Measurements from ENCODE around the gene PRXL2C. TPM values are rescaled to one million over a fixed set of nuclear protein-coding genes. Genes with fewer than 3 reads are reported as not detected.
"Not testable (repeated sequence)": the region's sequence is repeated elsewhere in the genome, so short reads cannot be mapped to it uniquely, and the experiment has no call there.

The PRXL2C gene, protein sequence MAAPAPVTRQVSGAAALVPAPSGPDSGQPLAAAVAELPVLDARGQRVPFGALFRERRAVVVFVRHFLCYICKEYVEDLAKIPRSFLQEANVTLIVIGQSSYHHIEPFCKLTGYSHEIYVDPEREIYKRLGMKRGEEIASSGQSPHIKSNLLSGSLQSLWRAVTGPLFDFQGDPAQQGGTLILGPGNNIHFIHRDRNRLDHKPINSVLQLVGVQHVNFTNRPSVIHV
- polyA plus RNA-seq (2013, experiment 1 of 2): 16.8 TPM
- 18.3 TPM for polyA plus RNA-seq (2013, experiment 2 of 2)

GRCh38 chr9:96655198-96655851 lies at the start of gene PRXL2C:
Gene PRXL2C (minus strand): TSS chr9:96655317. CDS start chr9:96655281, 36 bp downstream.
- peak within 1 kb of the TSS; percentile 11 to 18 for H2BK12ac ChIP-seq (ENCODE audit: low read length in 2 of 2)
- H2BK120ac ChIP-seq (ENCODE audit: low read depth, low read length): peak within 1 kb of the TSS; percentile 73
- peak within 1 kb of the TSS in 1 of 2 experiments; percentile 39 for H3K14ac ChIP-seq (ENCODE audit: low read length in 2 of 2)
- H3K4me3 ChIP-seq (ENCODE audit: insufficient read depth in 1 of 2, low read depth in 1 of 2, low read length in 2 of 2): peak within 1 kb of the TSS; percentile 86 to 88
- no peak within 1 kb of the TSS for H2BK5ac ChIP-seq (ENCODE audit: low read depth, low read length, poor library complexity, severe bottlenecking)
- H3K9me3 ChIP-seq (ENCODE audit: control insufficient read depth, low read length): no peaks in the 10 kb centered on the region
- H4K91ac ChIP-seq (ENCODE audit: low read length): peak within 1 kb of the TSS; percentile 83
- WGBS: 2% methylated on average over 34 of the region's 57 CpGs
- peak within 1 kb of the TSS; percentile 67 to 95 for H3K18ac ChIP-seq (ENCODE audit: low read depth in 1 of 2, low read length in 2 of 2)
- H3K4ac ChIP-seq (ENCODE audit: low read depth in 1 of 2, low read length in 2 of 2): peak within 1 kb of the TSS; percentile 51 to 95
- peak within 1 kb of the TSS; percentile 97 for H3K9ac ChIP-seq (ENCODE audit: low read length)
- peaks cover 2% of the 10 kb centered on the region for H3K79me1 ChIP-seq (replicated peaks; ENCODE audit: low read length, poor library complexity, severe bottlenecking)
- H3K23ac ChIP-seq (ENCODE audit: low read length in 2 of 2): no peak within 1 kb of the TSS
- H3K36me3 ChIP-seq (ENCODE audit: control insufficient read depth in 1 of 2, insufficient read depth in 2 of 2, low read depth in 1 of 2, low read length in 2 of 2): peaks cover 3 to 22% of the 10 kb centered on the region in 2 experiments
- H3K27ac ChIP-seq (ENCODE audit: low read length, poor library complexity, severe bottlenecking): peak within 1 kb of the TSS; percentile 88
- peak within 1 kb of the TSS; percentile 83 for H2BK15ac ChIP-seq (ENCODE audit: low read depth, poor library complexity, severe bottlenecking)
- peak; percentile 87 for DNase-seq
- H4K8ac ChIP-seq (ENCODE audit: low read length): peak within 1 kb of the TSS; percentile 90
- H3K4me1 ChIP-seq (ENCODE audit: control insufficient read depth, insufficient read depth, low read depth, low read length): peaks cover 2% of the 10 kb centered on the region
- H3K4me2 ChIP-seq (ENCODE audit: low read length, poor library complexity, severe bottlenecking): peak within 1 kb of the TSS; percentile 97
- peak within 1 kb of the TSS; percentile 81 for H2AFZ ChIP-seq (ENCODE audit: low read depth, low read length)
- no peaks in the 10 kb centered on the region for H3K27me3 ChIP-seq (ENCODE audit: control insufficient read depth in 1 of 2, insufficient read depth in 1 of 2, low read length in 2 of 2)
- H2AK5ac ChIP-seq (ENCODE audit: low read length, severe bottlenecking): peak within 1 kb of the TSS; percentile 22

DNA sequence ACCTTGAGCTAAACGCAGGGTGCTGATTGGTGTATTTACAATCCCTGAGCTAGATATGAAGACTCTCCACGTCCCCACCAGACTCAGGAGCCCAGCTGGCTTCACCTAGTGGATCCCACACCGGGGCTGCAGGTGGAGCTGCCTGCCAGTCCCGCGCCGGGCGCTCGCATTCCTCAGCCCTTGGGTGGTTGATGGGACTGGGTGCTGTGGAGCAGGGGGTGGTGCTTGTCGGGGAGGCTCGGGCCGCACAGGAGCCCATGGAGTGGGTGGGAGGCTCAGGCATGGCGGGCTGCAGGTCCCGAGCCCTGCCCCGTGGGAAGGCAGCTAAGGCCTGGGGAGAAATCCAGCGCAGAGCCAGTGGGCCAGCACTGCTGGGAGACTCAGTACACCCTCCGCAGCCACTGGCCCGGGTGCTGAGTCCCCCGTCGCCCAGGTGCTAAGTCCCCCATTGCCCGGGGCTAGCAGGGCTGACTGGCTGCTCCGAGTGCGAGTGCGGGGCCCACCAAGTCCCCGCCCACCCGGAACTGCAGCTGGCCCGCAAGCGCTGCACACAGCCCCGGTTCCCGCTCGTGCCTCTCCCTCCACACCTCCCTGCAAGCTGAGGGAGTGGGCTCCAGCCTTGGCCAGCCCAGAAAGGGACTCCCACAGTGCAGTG lies 45.7 kb upstream of the PRXL2C start:
- H2BK5ac ChIP-seq (ENCODE audit: low read depth, low read length, poor library complexity, severe bottlenecking); H2BK12ac ChIP-seq (ENCODE audit: low read length in 2 of 2); H3K4me1 ChIP-seq (ENCODE audit: control insufficient read depth, insufficient read depth, low read depth, low read length); H3K27ac ChIP-seq (ENCODE audit: low read length, poor library complexity, severe bottlenecking); H3K23ac ChIP-seq (ENCODE audit: low read length in 2 of 2); DNase-seq; H3K4ac ChIP-seq (ENCODE audit: low read depth in 1 of 2, low read length in 2 of 2); H3K9ac ChIP-seq (ENCODE audit: low read length); H2AFZ ChIP-seq (ENCODE audit: low read depth, low read length); H3K4me2 ChIP-seq (ENCODE audit: low read length, poor library complexity, severe bottlenecking); H2BK15ac ChIP-seq (ENCODE audit: low read depth, poor library complexity, severe bottlenecking); H3K79me1 ChIP-seq (replicated peaks; ENCODE audit: low read length, poor library complexity, severe bottlenecking); H4K8ac ChIP-seq (ENCODE audit: low read length); H2BK120ac ChIP-seq (ENCODE audit: low read depth, low read length); H3K18ac ChIP-seq (ENCODE audit: low read depth in 1 of 2, low read length in 2 of 2); H3K36me3 ChIP-seq (ENCODE audit: control insufficient read depth in 1 of 2, insufficient read depth in 2 of 2, low read depth in 1 of 2, low read length in 2 of 2); H3K4me3 ChIP-seq (ENCODE audit: insufficient read depth in 1 of 2, low read depth in 1 of 2, low read length in 2 of 2); H3K27me3 ChIP-seq (ENCODE audit: control insufficient read depth in 1 of 2, insufficient read depth in 1 of 2, low read length in 2 of 2); H4K91ac ChIP-seq (ENCODE audit: low read length); H3K14ac ChIP-seq (ENCODE audit: low read length in 2 of 2); H2AK5ac ChIP-seq (ENCODE audit: low read length, severe bottlenecking): not testable (repeated sequence)
- H3K9me3 ChIP-seq (ENCODE audit: control insufficient read depth, low read length): peaks cover 39% of the 10 kb centered on the region
- WGBS: 93% methylated on average over 15 of the region's 30 CpGs

GRCh38 chr9:96691326-96691725 lies 36.2 kb upstream of the PRXL2C start:
- DNase-seq: no peak
- Histone ChIP-seq H3K4me2 (ENCODE audit: low read length, poor library complexity, severe bottlenecking) (no peak overlapping the region), H2BK15ac (ENCODE audit: low read depth, poor library complexity, severe bottlenecking) (no peak overlapping the region), H3K4ac (ENCODE audit: low read depth in 1 of 2, low read length in 2 of 2) (no peak overlapping the region), H3K14ac (ENCODE audit: low read length in 2 of 2) (no peak overlapping the region), H2AK5ac (ENCODE audit: low read length, severe bottlenecking) (no peak overlapping the region), H2BK12ac (ENCODE audit: low read length in 2 of 2) (no peak overlapping the region), H4K8ac (ENCODE audit: low read length) (no peak overlapping the region), H3K9me3 (ENCODE audit: control insufficient read depth, low read length) (peaks cover 12% of the 10 kb centered on the region), H3K4me3 (ENCODE audit: insufficient read depth in 1 of 2, low read depth in 1 of 2, low read length in 2 of 2) (no peak overlapping the region), H2AFZ (ENCODE audit: low read depth, low read length) (no peak overlapping the region), H3K79me1 (replicated peaks; ENCODE audit: low read length, poor library complexity, severe bottlenecking) (no peaks in the 10 kb centered on the region), H3K9ac (ENCODE audit: low read length) (no peak overlapping the region), H3K27me3 (ENCODE audit: control insufficient read depth in 1 of 2, insufficient read depth in 1 of 2, low read length in 2 of 2) (no peaks in the 10 kb centered on the region), H2BK5ac (ENCODE audit: low read depth, low read length, poor library complexity, severe bottlenecking) (no peak overlapping the region), H3K27ac (ENCODE audit: low read length, poor library complexity, severe bottlenecking) (no peak overlapping the region), H2BK120ac (ENCODE audit: low read depth, low read length) (no peak overlapping the region), H4K91ac (ENCODE audit: low read length) (no peak overlapping the region), H3K23ac (ENCODE audit: low read length in 2 of 2) (no peak overlapping the region), H3K18ac (ENCODE audit: low read depth in 1 of 2, low read length in 2 of 2) (no peak overlapping the region), H3K36me3 (ENCODE audit: control insufficient read depth in 1 of 2, insufficient read depth in 2 of 2, low read depth in 1 of 2, low read length in 2 of 2) (no peaks in the 10 kb centered on the region), H3K4me1 (ENCODE audit: control insufficient read depth, insufficient read depth, low read depth, low read length) (peaks cover 6% of the 10 kb centered on the region)
- WGBS: 46% methylated on average over 1 of the region's 1 CpG

All from mesenchymal stem cell (in vitro differentiated cells and primary cell).